ENCODE results near the gene DPYSL5. TPM values are rescaled to one million over a fixed set of nuclear protein-coding genes. Genes with fewer than 3 reads are reported as not detected.

The DPYSL5 gene
- total and polyA plus RNA-seq, 2 donors (not counting 3 experiments of a cell fraction or from before 2014, with no cell fraction given) = not detected

DNA sequence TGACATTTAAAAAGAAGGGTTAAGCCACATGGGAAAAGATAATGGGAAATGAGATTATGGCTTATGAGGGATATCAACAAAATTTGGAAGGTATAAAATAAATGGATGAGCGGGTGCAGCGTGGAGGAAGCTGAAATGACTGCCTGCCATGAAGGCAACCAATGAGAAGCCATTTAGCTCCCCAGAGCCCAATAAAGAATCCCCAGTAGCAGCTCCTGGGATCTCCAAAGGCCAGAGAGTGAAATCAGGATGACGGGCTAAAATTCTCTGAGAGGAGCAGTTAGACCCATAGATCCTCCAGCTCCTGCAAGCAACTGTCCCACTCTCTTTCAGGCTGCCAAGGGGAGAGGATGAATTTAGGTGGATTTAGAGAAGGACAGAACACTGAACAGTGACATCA is 109.6 kb downstream of the DPYSL5 start:
- no peaks in the 10 kb centered on the region for H4K20me1 ChIP-seq (replicated peaks; ENCODE audit: control insufficient read depth, extremely low read depth, insufficient read depth, low read length)
- H3K4me2 ChIP-seq (ENCODE audit: insufficient read depth, low read length) = no peak overlapping the region
- H2AFZ ChIP-seq (ENCODE audit: low read depth, low read length) = no peak overlapping the region
- CTCF ChIA-PET = interaction anchor here (1.0 to 1.3 kb wide), 3 partner anchors 15 to 111 kb away, joined by 4 to 8 read pairs (median 4); no protein-coding TSS in a partner anchor
- POLR2A ChIA-PET = no interaction called here
- BruUV-seq (replicated peaks) = no TSS peak
- no peaks in the 10 kb centered on the region for H3K4me1 ChIP-seq (ENCODE audit: control insufficient read depth, extremely low read depth, insufficient read depth, low read length)
- FAIRE-seq (no peak), DNase-seq (ENCODE audit: low read depth, low spot score) (no peak)
- intact Hi-C loops (cut with micrococcal nuclease) (no loop called here), dilution Hi-C loops (cut with MboI; ENCODE audit: extremely low pct_ligation_motif_present, low sequenced_read_pairs) (no loop called here)
- no peaks in the 10 kb centered on the region for H3K9me1 ChIP-seq (replicated peaks; ENCODE audit: control insufficient read depth, extremely low read depth, insufficient read depth, low read length)
- H3K27me3 ChIP-seq (ENCODE audit: control insufficient read depth in 2 of 2, insufficient read depth in 2 of 2, low read length in 2 of 2) = peaks cover 23 to 36% of the 10 kb centered on the region in 2 experiments
- H3K79me2 ChIP-seq (ENCODE audit: control insufficient read depth, insufficient read depth, low read length) = no peaks in the 10 kb centered on the region
- TF ChIP-seq MYC (IDR thresholded peaks at IDR 0.05; ENCODE audit: low read depth, low read length) (no peak), FOS (IDR thresholded peaks at IDR 0.05; ENCODE audit: borderline replicate concordance, insufficient read depth, low read length) (no peak), EZH2 (IDR thresholded peaks at IDR 0.05; ENCODE audit: borderline replicate concordance, low read depth, low read length, severe bottlenecking) (no peak)
- TF ChIP-seq, protein P1, sequence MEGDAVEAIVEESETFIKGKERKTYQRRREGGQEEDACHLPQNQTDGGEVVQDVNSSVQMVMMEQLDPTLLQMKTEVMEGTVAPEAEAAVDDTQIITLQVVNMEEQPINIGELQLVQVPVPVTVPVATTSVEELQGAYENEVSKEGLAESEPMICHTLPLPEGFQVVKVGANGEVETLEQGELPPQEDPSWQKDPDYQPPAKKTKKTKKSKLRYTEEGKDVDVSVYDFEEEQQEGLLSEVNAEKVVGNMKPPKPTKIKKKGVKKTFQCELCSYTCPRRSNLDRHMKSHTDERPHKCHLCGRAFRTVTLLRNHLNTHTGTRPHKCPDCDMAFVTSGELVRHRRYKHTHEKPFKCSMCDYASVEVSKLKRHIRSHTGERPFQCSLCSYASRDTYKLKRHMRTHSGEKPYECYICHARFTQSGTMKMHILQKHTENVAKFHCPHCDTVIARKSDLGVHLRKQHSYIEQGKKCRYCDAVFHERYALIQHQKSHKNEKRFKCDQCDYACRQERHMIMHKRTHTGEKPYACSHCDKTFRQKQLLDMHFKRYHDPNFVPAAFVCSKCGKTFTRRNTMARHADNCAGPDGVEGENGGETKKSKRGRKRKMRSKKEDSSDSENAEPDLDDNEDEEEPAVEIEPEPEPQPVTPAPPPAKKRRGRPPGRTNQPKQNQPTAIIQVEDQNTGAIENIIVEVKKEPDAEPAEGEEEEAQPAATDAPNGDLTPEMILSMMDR (IDR thresholded peaks at IDR 0.05; ENCODE audit: extremely low read depth in 1 of 2, insufficient read depth in 1 of 2, low read depth in 1 of 2, low read length in 2 of 2) = no peak
- no peak overlapping the region for H3K27ac ChIP-seq (ENCODE audit: insufficient read depth, low read depth, low read length)
- H3K4me3 ChIP-seq (replicated peaks in 1 of 3; ENCODE audit: insufficient read depth in 1 of 3, low read depth in 1 of 3, low read length in 3 of 3) = no peak overlapping the region
- H3K36me3 ChIP-seq (ENCODE audit: control insufficient read depth in 2 of 2, extremely low read depth in 1 of 2, insufficient read depth in 2 of 2, low read length in 2 of 2) = no peaks in the 10 kb centered on the region
- no peaks in the 10 kb centered on the region for H3K9me3 ChIP-seq (replicated peaks; ENCODE audit: control insufficient read depth, insufficient read depth, low read length)
- no peak overlapping the region for H3K9ac ChIP-seq (replicated peaks; ENCODE audit: extremely low read depth, insufficient read depth, low read length)

DNA sequence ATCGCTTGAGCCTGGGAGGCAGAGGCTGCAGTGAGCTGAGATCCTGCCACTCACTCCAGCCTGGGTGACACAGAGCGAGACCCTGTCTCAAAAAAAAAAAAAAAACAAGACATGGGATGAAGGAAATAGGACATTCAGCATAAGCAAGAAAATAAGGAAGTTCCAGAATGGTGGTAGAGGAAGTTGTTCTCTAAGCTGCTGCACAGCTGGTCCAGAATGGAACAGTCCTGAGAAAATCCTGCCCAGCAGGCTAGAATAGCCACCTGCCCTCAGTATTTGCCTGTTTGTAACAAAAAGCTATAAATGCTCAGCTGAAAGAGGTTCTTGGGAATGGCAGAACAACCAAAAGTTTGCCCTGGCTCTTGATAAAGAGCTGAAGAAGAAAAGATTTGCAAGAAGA is 111.4 kb downstream of the DPYSL5 start:
- no TSS peak for BruUV-seq (replicated peaks)
- Histone ChIP-seq H3K79me2 (ENCODE audit: control insufficient read depth, insufficient read depth, low read length) (no peaks in the 10 kb centered on the region), H3K36me3 (ENCODE audit: control insufficient read depth in 2 of 2, extremely low read depth in 1 of 2, insufficient read depth in 2 of 2, low read length in 2 of 2) (no peaks in the 10 kb centered on the region), H3K4me2 (ENCODE audit: insufficient read depth, low read length) (no peak overlapping the region), H3K9me1 (replicated peaks; ENCODE audit: control insufficient read depth, extremely low read depth, insufficient read depth, low read length) (no peaks in the 10 kb centered on the region), H3K9me3 (replicated peaks; ENCODE audit: control insufficient read depth, insufficient read depth, low read length) (no peaks in the 10 kb centered on the region), H3K27me3 (ENCODE audit: control insufficient read depth in 2 of 2, insufficient read depth in 2 of 2, low read length in 2 of 2) (peaks cover 19 to 33% of the 10 kb centered on the region in 2 experiments), H3K4me1 (ENCODE audit: control insufficient read depth, extremely low read depth, insufficient read depth, low read length) (no peaks in the 10 kb centered on the region), H3K4me3 (replicated peaks in 1 of 3; ENCODE audit: insufficient read depth in 1 of 3, low read depth in 1 of 3, low read length in 3 of 3) (no peak overlapping the region), H4K20me1 (replicated peaks; ENCODE audit: control insufficient read depth, extremely low read depth, insufficient read depth, low read length) (no peaks in the 10 kb centered on the region), H3K9ac (replicated peaks; ENCODE audit: extremely low read depth, insufficient read depth, low read length) (no peak overlapping the region), H2AFZ (ENCODE audit: low read depth, low read length) (no peak overlapping the region), H3K27ac (ENCODE audit: insufficient read depth, low read depth, low read length) (no peak overlapping the region)
- dilution Hi-C loops (cut with MboI; ENCODE audit: extremely low pct_ligation_motif_present, low sequenced_read_pairs) (no loop called here), intact Hi-C loops (cut with micrococcal nuclease) (no loop called here)
- FAIRE-seq (no peak), DNase-seq (ENCODE audit: low read depth, low spot score) (no peak)
- CTCF ChIA-PET = interaction anchor here (0.6 to 6.3 kb wide), 19 partner anchors 9 to 321 kb away, joined by 3 to 355 read pairs (median 4); partner anchors contain the start of gene TMEM214
- TF ChIP-seq FOS (IDR thresholded peaks at IDR 0.05; ENCODE audit: borderline replicate concordance, insufficient read depth, low read length) (no peak), MYC (IDR thresholded peaks at IDR 0.05; ENCODE audit: low read depth, low read length) (no peak), GATA2 (IDR thresholded peaks at IDR 0.05; ENCODE audit: insufficient read depth, insufficient read length, low read depth, low read length) (no peak), EZH2 (IDR thresholded peaks at IDR 0.05; ENCODE audit: borderline replicate concordance, low read depth, low read length, severe bottlenecking) (no peak), POLR2AphosphoS5 (IDR thresholded peaks at IDR 0.05; ENCODE audit: insufficient read depth, low read depth, low read length) (no peak), JUN (IDR thresholded peaks at IDR 0.05; ENCODE audit: borderline replicate concordance, insufficient read depth, insufficient read length, low read depth) (no peak), POLR2A (IDR thresholded peaks at IDR 0.05; ENCODE audit: low read depth, low read length) (no peak)
- TF ChIP-seq, protein P1 (IDR thresholded peaks at IDR 0.05; ENCODE audit: extremely low read depth in 1 of 2, insufficient read depth in 1 of 2, low read depth in 1 of 2, low read length in 2 of 2) = no peak
- TF ChIP-seq, protein P2, sequence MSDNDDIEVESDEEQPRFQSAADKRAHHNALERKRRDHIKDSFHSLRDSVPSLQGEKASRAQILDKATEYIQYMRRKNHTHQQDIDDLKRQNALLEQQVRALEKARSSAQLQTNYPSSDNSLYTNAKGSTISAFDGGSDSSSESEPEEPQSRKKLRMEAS (IDR thresholded peaks at IDR 0.05; ENCODE audit: insufficient read depth, insufficient read length) = no peak
- POLR2A ChIA-PET = no interaction called here
